CD4-positive, alpha-beta memory T cell (primary cell): Measurements from ENCODE around the gene LYPD8. TPM values are rescaled to one million over a fixed set of nuclear protein-coding genes. Genes with fewer than 3 reads are reported as not detected.

Source experiments
- CTCF ChIA-PET: fragments of 350-600 bp; sonication (Branson Sonifier 250); formaldehyde crosslinking; loops from one replicate; lab custom pipeline; 2021; ENCODE audit warnings: inconsistent platforms; ENCODE audit not compliant: partially characterized antibody; lab: Charles Lee
- POLR2A ChIA-PET: fragments of 350-600 bp; sonication (Branson Sonifier 250); formaldehyde crosslinking; loops from one replicate; lab custom pipeline; 2021; ENCODE audit not compliant: partially characterized antibody; lab: Charles Lee
- DNase-seq, 5 donors: peaks; one replicate each; pipeline versions ENCODE4 v3.0.0 to v3.0.0-alpha.2; 2020 to 2022; ENCODE audit warnings: mixed read lengths in 1 of 5
- H3K27ac ChIP-seq: one replicate; pipeline ENCODE4 v1.7.0; 2013; ENCODE audit warnings: low read depth, low read length
- H3K27me3 ChIP-seq: 2 replicates; pipeline ENCODE4 v1.7.0; 2013; ENCODE audit warnings: mild to moderate bottlenecking, low read length, moderate library complexity; ENCODE audit not compliant: insufficient read depth
- H3K36me3 ChIP-seq: 2 replicates; pipeline ENCODE4 v1.7.0; 2013; ENCODE audit warnings: mild to moderate bottlenecking, low read length, moderate library complexity; ENCODE audit not compliant: insufficient read depth
- H3K4me1 ChIP-seq: 2 replicates; pipeline ENCODE4 v1.7.0; 2013; ENCODE audit warnings: mild to moderate bottlenecking, low read length, moderate library complexity; ENCODE audit not compliant: insufficient read depth
- H3K4me3 ChIP-seq, 2 donors: one replicate each; pipeline ENCODE4 v1.7.0; 2013; ENCODE audit warnings: low read length in 2 of 2, mild to moderate bottlenecking in 1 of 2
- H3K9me3 ChIP-seq, 2 donors: one replicate each; pipeline ENCODE4 v1.7.0; 2013; ENCODE audit warnings: low read length in 2 of 2, control low read depth in 1 of 2; ENCODE audit not compliant: control insufficient read depth in 1 of 2
- H3K27ac Mint-ChIP-seq, 7 donors: one replicate each; pipeline ENCODE4 v1.8.0; 2020 to 2021; ENCODE audit warnings: mixed read lengths in 7 of 7, mild to moderate bottlenecking in 6 of 7, inconsistent platforms in 3 of 7, moderate library complexity in 3 of 7
- H3K27me3 Mint-ChIP-seq, 2 donors: one replicate each; pipeline ENCODE4 v1.8.0; 2020 to 2021; ENCODE audit warnings: mixed read lengths in 2 of 2
- H3K36me3 Mint-ChIP-seq, 2 donors: one replicate each; pipeline ENCODE4 v1.8.0; 2020 to 2021; ENCODE audit warnings: mixed read lengths in 2 of 2, inconsistent platforms in 1 of 2, mild to moderate bottlenecking in 1 of 2
- H3K4me1 Mint-ChIP-seq, 4 donors: one replicate each; pipeline ENCODE4 v1.8.0; 2020 to 2021; ENCODE audit warnings: mixed read lengths in 4 of 4, mild to moderate bottlenecking in 1 of 4
- H3K4me3 Mint-ChIP-seq, 8 donors: one replicate each; pipeline ENCODE4 v1.8.0; 2020 to 2021; ENCODE audit warnings: mixed read lengths in 8 of 8, mild to moderate bottlenecking in 7 of 8, moderate library complexity in 6 of 8, inconsistent platforms in 3 of 8
- H3K9me3 Mint-ChIP-seq, 8 donors: one replicate each; pipeline ENCODE4 v1.8.0; 2020 to 2021; ENCODE audit warnings: mixed read lengths in 8 of 8, mild to moderate bottlenecking in 5 of 8, inconsistent platforms in 3 of 8, moderate library complexity in 1 of 8
- intact Hi-C: fragments of 100-400 bp; cut with micrococcal nuclease; formaldehyde crosslinking; loops from one replicate; pipeline ENCODE4 v1.15.1; 2023
- polyA plus RNA-seq, 2 donors: library from polyadenylated mRNA; unstranded; fragments of 300-500 nt; fragmentation: Illumina TruSeq; gene quantifications; one replicate each; pipeline ENCODE4 v1.2.3, GENCODE V29; 2021
- total RNA-seq, 2 experiments: library from RNA; stranded (reverse); gene quantifications; one replicate each; pipeline ENCODE4 v1.2.3, GENCODE V29; 2021

LYPD8 gene
- total and polyA plus RNA-seq, 4 experiments from 2014 or later = not detected

DNA sequence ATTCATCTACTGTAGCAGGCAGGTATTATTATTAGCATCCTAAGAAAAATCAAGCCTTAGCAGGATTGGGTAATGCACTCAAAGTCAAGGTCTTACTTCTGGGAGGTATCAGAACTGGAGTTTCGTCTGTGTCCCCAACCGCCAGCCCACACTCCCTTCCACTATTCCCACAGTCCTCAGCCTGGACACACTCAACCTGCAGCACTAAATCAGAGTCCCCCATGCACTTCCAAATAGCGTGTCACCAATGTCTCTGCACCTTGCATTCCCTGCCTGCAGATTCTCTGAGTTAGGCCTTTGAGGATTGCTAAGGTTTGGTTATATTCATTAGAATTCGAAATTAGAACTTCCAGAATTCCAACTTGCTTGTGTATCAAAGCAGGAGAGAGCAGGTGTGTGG, 3.9 kb downstream of the LYPD8 start:
- Histone ChIP-seq H3K27ac (no peak overlapping the region), H3K9me3 (no peaks in the 10 kb centered on the region), H3K36me3 (no peaks in the 10 kb centered on the region), H3K4me1 (peaks cover 22% of the 10 kb centered on the region), H3K27me3 (no peaks in the 10 kb centered on the region), H3K4me3 (no peak overlapping the region)
- ChIA-PET CTCF (interaction anchor here (0.8 kb wide), 1 partner anchor 10 kb away, joined by 3 read pairs; no protein-coding TSS in a partner anchor), POLR2A (no interaction called here)
- DNase-seq = no peak
- H3K27ac Mint-ChIP-seq = peak overlapping the region in 5 of 7 donors; percentile 81 to 91 (median 86)
- H3K9me3 Mint-ChIP-seq = no peaks in the 10 kb centered on the region
- H3K4me1 Mint-ChIP-seq = peaks cover 20 to 33% (median 23%) of the 10 kb centered on the region in 4 donors
- intact Hi-C loops = no loop called here
- H3K4me3 Mint-ChIP-seq = peak overlapping the region; percentile 45 to 72 (median 63)
- no peaks in the 10 kb centered on the region for H3K27me3 Mint-ChIP-seq
- H3K36me3 Mint-ChIP-seq = no peaks in the 10 kb centered on the region

DNA sequence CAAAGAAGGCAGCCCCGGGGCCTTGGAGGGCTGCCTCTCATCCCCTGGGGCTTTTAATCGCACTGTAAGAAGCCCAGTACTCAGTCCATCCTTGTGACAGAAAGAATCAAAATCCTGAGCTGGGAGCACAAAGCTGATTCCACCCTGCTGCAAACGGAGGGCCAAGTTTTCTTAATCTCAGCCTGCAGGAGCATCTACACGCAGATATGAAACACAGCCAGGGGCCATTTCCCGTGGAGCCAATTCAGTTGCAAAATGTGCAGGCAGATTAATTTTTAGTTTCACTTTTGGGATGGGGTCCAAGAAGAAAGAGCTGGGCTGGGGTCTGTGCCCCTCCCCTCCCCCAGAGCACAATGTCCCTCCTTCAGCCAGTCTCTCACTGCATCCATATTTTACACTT, 4.4 kb downstream of the LYPD8 start:
- Histone ChIP-seq H3K36me3 (no peaks in the 10 kb centered on the region), H3K4me1 (peaks cover 22% of the 10 kb centered on the region), H3K4me3 (no peak overlapping the region), H3K9me3 (no peaks in the 10 kb centered on the region), H3K27me3 (no peaks in the 10 kb centered on the region), H3K27ac (no peak overlapping the region)
- intact Hi-C loops = no loop called here
- Mint-ChIP-seq H3K4me1 (peaks cover 20 to 33% (median 23%) of the 10 kb centered on the region in 4 donors), H3K9me3 (no peaks in the 10 kb centered on the region), H3K27me3 (peaks cover 0 to 1% of the 10 kb centered on the region in 2 donors), H3K4me3 (peak overlapping the region; percentile 45 to 72 (median 63)), H3K36me3 (no peaks in the 10 kb centered on the region), H3K27ac (peak overlapping the region in 5 of 7 donors; percentile 81 to 91 (median 86))
- CTCF ChIA-PET = interaction anchor here (0.8 to 1.1 kb wide), 2 partner anchors 10 to 52 kb away, joined by 3 read pairs; no protein-coding TSS in a partner anchor
- POLR2A ChIA-PET = no interaction called here
- DNase-seq = no peak

DNA sequence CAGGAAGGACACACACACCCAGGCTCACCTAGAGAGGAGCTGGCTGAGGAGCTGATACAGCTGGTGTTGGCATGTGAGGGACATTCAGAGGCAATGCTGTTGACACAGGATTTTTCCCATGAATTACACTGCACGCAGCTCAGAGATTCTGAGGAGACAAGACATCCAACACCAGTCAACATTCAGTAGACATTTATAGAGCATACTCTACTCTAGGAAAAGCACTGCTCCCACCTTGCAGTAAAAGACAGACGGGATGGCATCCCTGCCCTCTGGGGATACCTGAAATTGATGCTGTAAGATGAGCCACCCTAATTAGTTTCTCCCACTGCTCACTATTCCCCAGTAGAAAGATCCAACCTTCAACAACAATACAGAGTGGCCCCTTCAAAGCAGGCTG, 5.1 kb downstream of the LYPD8 start:
- POLR2A ChIA-PET = no interaction called here
- H3K27ac Mint-ChIP-seq = peak overlapping the region in 6 of 7 donors; percentile 17 to 81 (median 50)

DNA sequence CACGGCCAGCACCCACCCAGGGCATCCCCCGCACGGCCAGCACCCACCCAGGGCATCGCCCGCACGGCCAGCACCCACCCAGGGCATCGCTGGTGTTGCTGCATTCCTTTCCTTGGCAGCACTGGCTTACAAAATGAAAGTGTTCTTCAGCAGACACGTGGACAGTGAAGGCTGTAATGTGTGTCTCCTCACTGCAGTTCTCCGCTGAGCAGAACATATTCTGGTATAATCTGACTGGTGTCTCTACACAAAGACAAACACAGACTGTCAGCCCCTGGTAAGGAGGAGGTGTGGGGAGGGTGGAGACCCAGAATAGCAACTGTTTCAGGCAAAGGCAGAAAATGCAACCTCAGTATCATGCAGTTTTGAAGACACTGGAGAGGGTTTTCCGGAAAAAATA, 7.3 kb downstream of the LYPD8 start:
- H3K4me1 ChIP-seq = peaks cover 22% of the 10 kb centered on the region
- no peak for DNase-seq
- H3K9me3 Mint-ChIP-seq = no peaks in the 10 kb centered on the region
- H3K27ac ChIP-seq = no peak overlapping the region
- no peaks in the 10 kb centered on the region for H3K36me3 Mint-ChIP-seq
- no peak overlapping the region for H3K4me3 ChIP-seq
- no peaks in the 10 kb centered on the region for H3K27me3 ChIP-seq
- H3K4me3 Mint-ChIP-seq = no peak overlapping the region
- no peaks in the 10 kb centered on the region for H3K9me3 ChIP-seq
- ChIA-PET CTCF (no interaction called here), POLR2A (no interaction called here)
- peaks cover 1% of the 10 kb centered on the region in 2 donors for H3K27me3 Mint-ChIP-seq
- intact Hi-C loops = no loop called here
- no peaks in the 10 kb centered on the region for H3K36me3 ChIP-seq
- H3K4me1 Mint-ChIP-seq = peaks cover 20 to 33% (median 23%) of the 10 kb centered on the region in 4 donors
- H3K27ac Mint-ChIP-seq = no peak overlapping the region

More for the DNA sequence above, 5.1 kb downstream of the LYPD8 start:
- no peak for DNase-seq
- H3K4me1 ChIP-seq = peaks cover 22% of the 10 kb centered on the region
- Mint-ChIP-seq H3K4me1 (peaks cover 20 to 33% (median 23%) of the 10 kb centered on the region in 4 donors), H3K27me3 (peaks cover 0 to 1% of the 10 kb centered on the region in 2 donors), H3K36me3 (no peaks in the 10 kb centered on the region), H3K9me3 (no peaks in the 10 kb centered on the region), H3K4me3 (peak overlapping the region in 4 of 8 donors; percentile 4 to 72 (median 52))
- H3K27ac ChIP-seq = no peak overlapping the region
- H3K9me3 ChIP-seq = no peaks in the 10 kb centered on the region
- H3K4me3 ChIP-seq = no peak overlapping the region
- CTCF ChIA-PET = interaction anchor here (1.1 kb wide), 1 partner anchor 51 kb away, joined by 3 read pairs; no protein-coding TSS in a partner anchor
- no peaks in the 10 kb centered on the region for H3K36me3 ChIP-seq
- intact Hi-C loops = no loop called here
- no peaks in the 10 kb centered on the region for H3K27me3 ChIP-seq

DNA sequence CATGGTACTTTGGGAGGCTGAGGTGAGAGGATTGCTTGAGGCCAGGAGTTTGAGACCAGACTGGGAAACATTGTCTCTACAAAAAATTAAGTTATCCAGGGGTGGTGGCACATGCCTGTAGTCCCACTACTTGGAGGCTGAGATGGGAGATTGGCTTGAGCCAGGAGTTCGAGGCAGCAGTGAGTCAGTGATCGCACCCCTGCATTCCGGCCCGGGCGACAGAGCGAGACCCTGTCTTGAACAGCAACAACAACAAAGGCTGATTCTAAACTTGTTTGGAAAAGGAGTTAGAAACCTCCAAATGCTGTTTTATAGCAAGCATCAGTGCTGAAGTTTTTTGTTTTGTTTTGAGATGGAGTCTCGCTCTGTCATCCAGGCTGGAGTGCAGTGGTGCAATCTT, 14.7 kb downstream of the LYPD8 start:
- intact Hi-C loops = no loop called here
- no peak overlapping the region for H3K27ac ChIP-seq
- H3K4me1 ChIP-seq = no peaks in the 10 kb centered on the region
- DNase-seq = no peak
- no peaks in the 10 kb centered on the region for H3K9me3 Mint-ChIP-seq
- peak overlapping the region in 1 of 7 donors; percentile 43 for H3K27ac Mint-ChIP-seq
- no peaks in the 10 kb centered on the region for H3K27me3 ChIP-seq
- POLR2A ChIA-PET = no interaction called here
- CTCF ChIA-PET = no interaction called here
- H3K4me3 ChIP-seq = no peak overlapping the region
- H3K9me3 ChIP-seq = no peaks in the 10 kb centered on the region
- H3K27me3 Mint-ChIP-seq = peaks cover 5 to 7% of the 10 kb centered on the region in 2 donors
- no peak overlapping the region for H3K4me3 Mint-ChIP-seq
- no peaks in the 10 kb centered on the region for H3K36me3 Mint-ChIP-seq
- peaks cover 0 to 2% (median 0%) of the 10 kb centered on the region in 4 donors for H3K4me1 Mint-ChIP-seq
- no peaks in the 10 kb centered on the region for H3K36me3 ChIP-seq

DNA sequence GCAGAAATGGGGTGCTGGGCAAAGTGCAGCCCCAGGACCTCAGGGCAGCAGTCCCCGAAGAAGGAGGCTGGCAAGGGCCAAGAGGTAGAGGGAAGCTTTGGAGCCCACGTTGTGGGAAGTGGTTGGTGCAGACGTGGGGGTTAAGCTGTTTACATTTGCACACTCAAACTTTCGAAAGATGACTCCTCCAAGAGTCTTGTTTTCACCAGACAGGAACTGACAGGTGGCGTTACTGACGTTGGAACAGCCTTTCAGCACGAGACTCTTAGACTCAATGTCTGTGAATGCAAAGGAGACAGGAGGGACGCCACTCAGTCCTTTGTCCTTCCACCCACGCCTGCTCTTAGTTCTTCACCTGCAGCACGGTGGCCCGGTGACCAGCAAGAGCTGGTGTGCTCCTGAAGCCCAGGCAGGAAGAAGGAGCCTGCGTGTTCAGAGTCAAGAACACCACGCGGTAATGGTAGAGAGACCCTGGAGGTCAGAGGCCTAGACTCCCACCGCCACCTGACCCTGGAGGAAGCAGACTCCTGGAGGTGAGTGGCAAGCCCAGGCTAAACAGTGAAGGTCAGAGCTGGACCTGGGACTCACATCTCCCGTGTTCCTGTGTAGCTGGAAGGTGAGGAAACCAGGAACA, 15.9 kb downstream of the LYPD8 start:
- peak overlapping the region in 1 of 7 donors; percentile 6 for H3K27ac Mint-ChIP-seq
- no peaks in the 10 kb centered on the region for H3K36me3 ChIP-seq
- H3K4me3 ChIP-seq = no peak overlapping the region
- POLR2A ChIA-PET = no interaction called here
- H3K4me1 Mint-ChIP-seq = peaks cover 0 to 2% (median 0%) of the 10 kb centered on the region in 4 donors
- intact Hi-C loops = no loop called here
- H3K4me3 Mint-ChIP-seq = no peak overlapping the region
- no peaks in the 10 kb centered on the region for H3K36me3 Mint-ChIP-seq
- H3K4me1 ChIP-seq = no peaks in the 10 kb centered on the region
- H3K27me3 Mint-ChIP-seq = peaks cover 5 to 12% of the 10 kb centered on the region in 2 donors
- peaks cover 0 to 6% (median 4%) of the 10 kb centered on the region in 8 donors for H3K9me3 Mint-ChIP-seq
- DNase-seq = no peak
- H3K9me3 ChIP-seq = no peaks in the 10 kb centered on the region
- no peaks in the 10 kb centered on the region for H3K27me3 ChIP-seq
- CTCF ChIA-PET = no interaction called here
- H3K27ac ChIP-seq = no peak overlapping the region

DNA sequence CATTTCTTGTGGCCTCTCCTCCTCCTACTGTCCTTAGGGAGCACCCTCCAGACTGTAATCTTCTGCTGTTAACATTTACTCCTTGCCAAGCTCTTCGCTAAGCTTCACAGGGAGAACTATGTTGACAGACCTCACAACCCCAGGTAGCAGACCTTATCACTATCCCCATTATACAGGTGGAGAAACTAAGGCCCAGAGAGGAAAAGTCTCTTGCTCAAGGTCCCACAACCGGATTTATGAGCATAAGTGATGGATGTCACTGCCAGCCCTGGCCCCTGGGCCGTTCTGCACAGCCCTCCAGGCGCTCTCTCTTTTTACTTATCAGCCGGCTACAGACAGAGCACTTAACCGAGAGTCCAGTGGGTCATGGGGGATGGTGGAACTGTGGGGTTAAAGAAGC, 18.1 kb downstream of the LYPD8 start:
- H3K36me3 ChIP-seq = no peaks in the 10 kb centered on the region
- H3K27ac ChIP-seq = no peak overlapping the region
- H3K4me3 ChIP-seq = no peak overlapping the region
- H3K9me3 ChIP-seq = no peaks in the 10 kb centered on the region
- H3K27ac Mint-ChIP-seq = no peak overlapping the region
- no peaks in the 10 kb centered on the region for H3K36me3 Mint-ChIP-seq
- intact Hi-C loops = no loop called here
- no peaks in the 10 kb centered on the region for H3K27me3 ChIP-seq
- no peaks in the 10 kb centered on the region for H3K4me1 ChIP-seq
- H3K27me3 Mint-ChIP-seq = peaks cover 5 to 10% of the 10 kb centered on the region in 2 donors
- DNase-seq = no peak
- POLR2A ChIA-PET = no interaction called here
- H3K4me1 Mint-ChIP-seq = peaks cover 0 to 2% (median 0%) of the 10 kb centered on the region in 4 donors
- CTCF ChIA-PET = no interaction called here
- H3K4me3 Mint-ChIP-seq = no peak overlapping the region
- H3K9me3 Mint-ChIP-seq = peaks cover 0 to 6% (median 4%) of the 10 kb centered on the region in 8 donors
